ENCODE measurements around the gene NUP214. TPM values are rescaled to one million over a fixed set of nuclear protein-coding genes. Genes with fewer than 3 reads are reported as not detected.

Gene NUP214
- total RNA-seq, 2 donors from 2014 or later: 44.3 to 55.0 TPM

DNA sequence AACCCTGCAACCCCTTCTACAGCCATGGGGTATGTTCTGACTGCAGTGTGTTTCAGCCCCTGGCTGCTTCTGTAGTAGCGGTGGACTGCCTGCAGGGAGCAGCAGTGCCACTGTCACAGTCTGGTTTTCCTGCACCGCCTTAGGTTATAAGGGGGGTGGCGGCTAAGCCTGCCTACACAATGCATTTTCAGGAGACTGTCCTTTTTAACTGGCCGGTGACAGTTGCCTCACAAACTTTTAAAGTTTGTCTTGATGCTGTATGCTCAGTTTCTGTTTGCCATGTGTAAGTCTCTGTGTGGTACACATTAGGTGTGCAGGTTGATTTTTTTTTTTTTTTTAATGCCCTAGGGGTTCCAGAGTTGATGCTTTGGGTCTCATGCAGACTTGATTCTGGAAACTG, 53.0 kb downstream of the NUP214 start:
- Histone ChIP-seq H3K36me3 (peaks cover 45% of the 10 kb centered on the region), H3K9me3 (no peaks in the 10 kb centered on the region), H3K4me1 (ENCODE audit: control insufficient read depth in 1 of 2, low read depth in 2 of 2) (no peaks in the 10 kb centered on the region), H3K4me3 (no peak overlapping the region), H3K27me3 (replicated peaks; ENCODE audit: insufficient read depth) (no peaks in the 10 kb centered on the region), H3K27ac (no peak overlapping the region)
- DNase-seq (ENCODE audit: low spot score): peak; percentile 10
- ATAC-seq (ENCODE audit: insufficient number of reproducible peaks, low FRiP score, low read depth): no peak
- TF ChIP-seq, protein P1, sequence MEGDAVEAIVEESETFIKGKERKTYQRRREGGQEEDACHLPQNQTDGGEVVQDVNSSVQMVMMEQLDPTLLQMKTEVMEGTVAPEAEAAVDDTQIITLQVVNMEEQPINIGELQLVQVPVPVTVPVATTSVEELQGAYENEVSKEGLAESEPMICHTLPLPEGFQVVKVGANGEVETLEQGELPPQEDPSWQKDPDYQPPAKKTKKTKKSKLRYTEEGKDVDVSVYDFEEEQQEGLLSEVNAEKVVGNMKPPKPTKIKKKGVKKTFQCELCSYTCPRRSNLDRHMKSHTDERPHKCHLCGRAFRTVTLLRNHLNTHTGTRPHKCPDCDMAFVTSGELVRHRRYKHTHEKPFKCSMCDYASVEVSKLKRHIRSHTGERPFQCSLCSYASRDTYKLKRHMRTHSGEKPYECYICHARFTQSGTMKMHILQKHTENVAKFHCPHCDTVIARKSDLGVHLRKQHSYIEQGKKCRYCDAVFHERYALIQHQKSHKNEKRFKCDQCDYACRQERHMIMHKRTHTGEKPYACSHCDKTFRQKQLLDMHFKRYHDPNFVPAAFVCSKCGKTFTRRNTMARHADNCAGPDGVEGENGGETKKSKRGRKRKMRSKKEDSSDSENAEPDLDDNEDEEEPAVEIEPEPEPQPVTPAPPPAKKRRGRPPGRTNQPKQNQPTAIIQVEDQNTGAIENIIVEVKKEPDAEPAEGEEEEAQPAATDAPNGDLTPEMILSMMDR (IDR thresholded peaks at IDR 0.05): peak; percentile 78

DNA sequence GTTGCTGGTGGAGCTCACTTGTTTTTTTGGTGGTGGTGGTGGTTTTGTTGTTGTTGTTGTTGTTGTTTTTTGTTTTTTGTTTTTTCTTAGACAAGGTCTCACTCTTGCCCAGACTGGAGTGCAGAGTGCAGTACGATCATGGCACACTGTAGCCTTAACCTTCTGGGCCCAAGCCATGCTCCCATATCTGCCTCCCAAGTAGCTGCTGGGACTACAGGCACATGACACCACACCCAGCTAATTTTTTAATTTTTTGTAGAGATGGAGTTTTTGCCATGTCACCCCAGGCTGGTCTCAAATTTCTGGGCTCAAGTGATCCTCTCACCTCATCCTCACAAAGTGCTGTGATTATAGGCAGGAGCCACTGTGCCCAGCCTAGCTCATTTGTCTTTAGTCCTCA, 53.5 kb downstream of the NUP214 start:
- H3K27me3 ChIP-seq (replicated peaks; ENCODE audit: insufficient read depth): no peaks in the 10 kb centered on the region
- ATAC-seq (ENCODE audit: insufficient number of reproducible peaks, low FRiP score, low read depth): no peak
- H3K9me3 ChIP-seq: no peaks in the 10 kb centered on the region
- H3K27ac ChIP-seq: no peak overlapping the region
- H3K4me3 ChIP-seq: no peak overlapping the region
- peaks cover 44% of the 10 kb centered on the region for H3K36me3 ChIP-seq
- H3K4me1 ChIP-seq (ENCODE audit: control insufficient read depth in 1 of 2, low read depth in 2 of 2): no peaks in the 10 kb centered on the region
- TF ChIP-seq, protein P1 (IDR thresholded peaks at IDR 0.05): no peak
- no peak for DNase-seq (ENCODE audit: low spot score)

DNA sequence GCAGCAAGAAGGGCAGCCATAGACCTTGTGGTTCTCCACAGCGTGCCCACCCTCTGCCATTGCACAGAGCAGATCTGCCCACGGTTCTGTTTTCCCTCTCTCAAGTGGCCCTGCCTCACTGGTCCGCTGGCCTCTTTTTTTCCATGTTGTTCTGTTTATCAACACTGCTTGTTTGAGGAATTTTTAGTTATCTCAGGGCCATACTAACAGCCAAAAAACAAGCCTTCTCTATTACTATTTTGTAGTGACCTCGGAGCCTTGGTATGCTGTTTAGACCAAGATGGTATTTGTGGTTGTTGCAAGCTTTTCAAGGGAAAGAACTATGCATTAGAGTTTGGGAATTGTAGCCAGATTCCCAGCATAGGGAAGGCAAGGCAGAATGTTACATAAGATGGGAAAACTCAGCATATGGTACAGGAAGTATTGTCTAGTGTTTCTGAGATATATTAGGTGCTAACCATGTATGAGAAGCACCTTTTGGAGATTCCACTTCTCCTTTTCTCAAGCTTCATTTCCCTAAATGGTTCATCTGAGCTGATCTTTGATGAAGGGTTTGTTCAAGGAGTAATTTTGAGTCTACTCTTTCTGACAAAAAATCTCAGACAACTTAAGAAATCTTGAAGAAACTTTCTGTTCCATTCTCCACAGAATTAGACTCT, 54.3 kb downstream of the NUP214 start:
- Histone ChIP-seq H3K27me3 (replicated peaks; ENCODE audit: insufficient read depth) (no peaks in the 10 kb centered on the region), H3K27ac (no peak overlapping the region), H3K4me1 (ENCODE audit: control insufficient read depth in 1 of 2, low read depth in 2 of 2) (no peaks in the 10 kb centered on the region), H3K9me3 (no peaks in the 10 kb centered on the region), H3K36me3 (peaks cover 38% of the 10 kb centered on the region), H3K4me3 (no peak overlapping the region)
- no peak for ATAC-seq (ENCODE audit: insufficient number of reproducible peaks, low FRiP score, low read depth)
- no peak for DNase-seq (ENCODE audit: low spot score)
- TF ChIP-seq, protein P1 (IDR thresholded peaks at IDR 0.05): no peak

DNA sequence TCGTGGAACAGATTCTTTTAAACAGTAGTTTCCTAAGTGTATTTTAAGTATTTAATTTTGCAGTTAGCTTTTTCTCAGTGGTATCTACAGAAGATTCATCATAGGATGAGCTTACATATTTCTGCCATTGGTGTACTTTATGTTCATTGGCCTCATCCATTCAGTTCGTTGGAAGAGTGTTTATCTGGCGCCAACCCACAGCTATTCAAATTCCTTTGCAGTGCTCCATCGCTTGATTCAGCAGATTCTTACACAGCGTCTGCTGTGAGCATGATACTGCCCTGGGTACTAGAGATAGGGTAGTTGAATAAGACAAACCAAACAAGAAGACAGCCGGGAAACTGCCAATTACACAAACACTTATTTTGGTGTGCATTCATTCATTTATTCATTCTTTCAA, 55.1 kb downstream of the NUP214 start:
- Histone ChIP-seq H3K27ac (no peak overlapping the region), H3K9me3 (no peaks in the 10 kb centered on the region), H3K4me1 (ENCODE audit: control insufficient read depth in 1 of 2, low read depth in 2 of 2) (no peaks in the 10 kb centered on the region), H3K36me3 (peaks cover 37% of the 10 kb centered on the region), H3K4me3 (no peak overlapping the region), H3K27me3 (replicated peaks; ENCODE audit: insufficient read depth) (no peaks in the 10 kb centered on the region)
- ATAC-seq (ENCODE audit: insufficient number of reproducible peaks, low FRiP score, low read depth) (no peak), DNase-seq (ENCODE audit: low spot score) (no peak)
- TF ChIP-seq, protein P1 (IDR thresholded peaks at IDR 0.05): no peak

DNA sequence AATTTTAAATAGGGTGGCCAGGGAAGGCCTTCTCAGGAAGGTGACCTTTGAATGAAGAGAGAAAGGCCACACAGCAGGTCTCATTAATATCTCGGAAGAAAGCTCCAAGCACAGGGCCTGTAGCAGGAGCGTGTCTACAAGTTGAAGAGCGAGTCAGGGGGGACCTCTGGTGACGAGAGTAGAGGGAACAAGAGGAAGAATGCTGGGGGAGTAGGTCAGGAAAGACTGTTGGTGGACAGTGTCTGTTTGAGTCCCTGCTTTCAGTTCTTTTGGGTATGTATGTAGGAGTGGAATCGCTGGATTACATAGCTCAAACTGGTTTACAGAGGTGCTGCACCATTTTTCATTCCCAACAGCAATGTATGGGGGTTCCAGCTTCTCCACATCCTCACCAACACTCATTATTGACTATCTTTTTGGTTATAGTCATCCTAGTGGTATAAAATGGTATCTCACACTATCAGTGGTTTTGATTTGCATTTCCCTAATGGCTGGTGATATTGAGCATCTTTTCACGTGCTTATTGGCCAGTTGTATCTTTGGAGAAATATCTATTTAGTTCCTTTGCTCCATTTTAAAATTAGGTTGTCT, 55.8 kb downstream of the NUP214 start:
- no peaks in the 10 kb centered on the region for H3K9me3 ChIP-seq
- DNase-seq (ENCODE audit: low spot score): no peak
- H3K27ac ChIP-seq: no peak overlapping the region
- no peaks in the 10 kb centered on the region for H3K27me3 ChIP-seq (replicated peaks; ENCODE audit: insufficient read depth)
- H3K4me3 ChIP-seq: no peak overlapping the region
- no peaks in the 10 kb centered on the region for H3K4me1 ChIP-seq (ENCODE audit: control insufficient read depth in 1 of 2, low read depth in 2 of 2)
- TF ChIP-seq, protein P1 (IDR thresholded peaks at IDR 0.05): peak; percentile 27
- no peak for ATAC-seq (ENCODE audit: insufficient number of reproducible peaks, low FRiP score, low read depth)
- H3K36me3 ChIP-seq: peaks cover 31% of the 10 kb centered on the region

Measured in thoracic aorta (tissue), 2 donors.